Embryonic facial prominence (tissue), 1 donor: ENCODE results near the gene CAMTA1.

ENCODE experiments used
- DNase-seq: peaks from one replicate; pipeline ENCODE4 v3.0.0-alpha.2; 2016; ENCODE audit errors: extremely low spot score

CAMTA1 gene

DNA sequence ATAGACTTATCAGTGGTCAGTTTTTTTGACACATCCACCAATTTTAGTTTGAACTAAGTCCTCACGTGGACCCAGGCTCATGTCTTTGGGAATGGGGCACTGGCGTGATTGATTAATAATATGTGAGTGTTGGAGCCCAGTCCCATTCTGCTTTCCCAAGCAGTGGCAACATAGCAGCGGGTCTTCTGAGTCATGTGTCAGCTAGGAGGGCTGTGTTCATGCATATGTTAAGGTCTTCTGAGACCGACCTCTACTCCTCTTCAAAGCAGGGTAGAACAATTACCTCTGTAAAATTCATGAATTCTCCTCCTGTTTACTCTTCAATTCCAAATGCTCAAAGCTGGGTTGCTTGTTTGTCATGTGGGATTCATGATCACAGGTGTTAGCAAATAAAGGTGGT, 291.3 kb downstream of the CAMTA1 start:
- DNase-seq: no peak

DNA sequence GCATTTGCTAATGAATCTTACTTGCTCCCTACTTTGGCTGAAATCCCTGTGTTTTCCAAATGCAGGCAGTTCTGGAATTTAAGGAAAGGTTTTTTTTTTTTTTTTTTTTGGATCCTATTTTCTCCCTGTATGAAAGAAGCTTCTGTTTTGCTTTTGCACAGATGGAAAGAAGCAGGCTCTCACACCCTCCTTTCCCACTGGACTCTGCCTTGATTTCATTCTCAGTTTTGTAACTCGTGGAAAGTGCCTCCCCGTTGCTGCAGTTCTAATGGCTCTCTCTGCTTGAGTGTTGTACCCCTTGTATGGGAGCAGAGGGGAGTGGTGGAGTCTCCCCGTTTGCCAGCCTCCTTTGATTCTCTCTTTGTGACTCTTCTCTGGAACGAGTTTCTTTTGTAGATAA, 291.9 kb downstream of the CAMTA1 start:
- DNase-seq: no peak

DNA sequence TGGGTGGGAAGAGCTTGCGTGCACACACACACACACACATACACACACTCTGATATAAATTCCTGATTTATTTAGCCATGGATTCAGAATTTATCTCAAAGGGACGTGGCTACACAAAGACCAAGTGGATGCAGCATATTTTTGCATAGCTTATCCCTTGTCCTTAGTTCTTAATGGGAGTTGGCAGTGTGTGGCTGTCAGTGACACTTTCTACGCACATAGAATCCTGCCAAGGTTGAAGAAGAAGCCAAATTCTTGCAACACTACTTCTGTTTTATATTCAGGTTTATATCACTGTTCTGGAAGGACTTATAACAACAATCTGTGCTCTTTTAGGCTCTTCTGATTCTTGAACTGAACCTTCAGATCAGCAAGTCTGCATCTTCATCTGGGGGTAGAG, 292.7 kb downstream of the CAMTA1 start:
- no peak for DNase-seq

DNA sequence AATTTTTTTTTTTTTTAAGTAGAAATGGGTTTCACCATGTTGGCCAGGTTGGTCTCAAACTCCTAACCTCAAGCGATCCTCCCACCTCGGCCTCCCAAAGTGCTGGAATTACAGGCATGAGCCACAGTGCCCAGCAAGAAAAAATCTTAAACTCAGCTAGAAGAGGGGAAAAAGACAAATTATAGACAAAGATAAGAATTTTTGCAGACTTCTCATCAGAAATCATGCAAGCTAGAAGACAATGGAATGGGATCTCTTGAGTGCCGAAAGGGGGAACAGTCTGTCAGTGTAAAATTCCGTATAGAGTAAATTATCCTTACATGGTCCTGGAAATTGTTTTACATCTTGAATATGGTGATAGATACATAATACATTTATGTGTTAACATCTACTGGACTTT, 294.4 kb downstream of the CAMTA1 start:
- no peak for DNase-seq

DNA sequence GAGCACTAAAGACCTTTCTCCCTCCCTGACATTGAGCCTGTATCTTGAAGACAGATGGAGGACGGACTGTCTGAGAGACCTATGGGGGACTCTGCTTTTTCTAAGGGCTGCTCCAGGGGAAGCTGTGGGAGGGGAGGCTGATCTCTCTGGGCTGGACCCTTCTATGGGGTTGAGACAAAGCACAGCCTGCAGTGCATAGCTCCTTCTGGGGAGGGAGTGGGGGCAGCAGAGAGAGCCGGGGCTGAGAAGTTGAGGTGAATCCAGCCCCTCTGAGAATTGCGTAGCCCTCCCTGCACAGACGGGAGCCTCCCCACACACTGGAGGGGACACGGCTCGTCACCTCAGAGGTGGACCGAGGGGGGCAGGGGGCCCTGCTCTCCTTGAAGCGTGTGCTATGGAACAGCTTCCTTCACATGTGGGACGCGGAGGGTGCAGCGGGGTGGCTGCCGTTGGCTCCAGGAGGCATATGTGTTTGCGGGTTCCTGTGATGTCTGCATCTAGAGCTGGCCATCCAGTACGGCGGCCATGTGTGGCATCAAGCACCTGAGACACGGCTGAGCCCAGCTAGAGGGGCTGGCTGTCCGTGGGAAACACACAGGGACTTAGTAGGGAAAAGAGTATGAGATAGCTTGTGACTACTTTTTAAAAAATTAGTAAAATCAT, 299.1 kb downstream of the CAMTA1 start:
- no peak for DNase-seq

DNA sequence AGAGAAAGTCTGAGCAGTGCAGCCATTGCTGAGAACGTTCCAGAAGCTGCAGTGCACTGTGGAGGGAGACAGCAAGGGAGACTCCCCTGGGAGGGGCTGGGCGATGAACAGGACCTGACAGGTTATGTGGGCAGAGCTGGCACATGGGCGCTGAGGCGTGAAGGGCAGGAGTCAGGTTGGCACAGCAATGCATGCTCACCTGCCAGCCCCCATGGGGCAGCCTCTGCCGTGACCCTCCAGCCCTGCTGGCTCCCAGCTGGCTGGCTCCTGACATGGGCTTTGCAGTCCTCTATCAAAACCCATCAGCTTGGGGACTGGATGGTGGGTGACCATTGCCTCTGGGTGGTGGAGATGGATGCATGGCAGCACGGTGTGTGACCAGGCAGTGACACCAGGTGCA, 300.3 kb downstream of the CAMTA1 start:
- no peak for DNase-seq

DNA sequence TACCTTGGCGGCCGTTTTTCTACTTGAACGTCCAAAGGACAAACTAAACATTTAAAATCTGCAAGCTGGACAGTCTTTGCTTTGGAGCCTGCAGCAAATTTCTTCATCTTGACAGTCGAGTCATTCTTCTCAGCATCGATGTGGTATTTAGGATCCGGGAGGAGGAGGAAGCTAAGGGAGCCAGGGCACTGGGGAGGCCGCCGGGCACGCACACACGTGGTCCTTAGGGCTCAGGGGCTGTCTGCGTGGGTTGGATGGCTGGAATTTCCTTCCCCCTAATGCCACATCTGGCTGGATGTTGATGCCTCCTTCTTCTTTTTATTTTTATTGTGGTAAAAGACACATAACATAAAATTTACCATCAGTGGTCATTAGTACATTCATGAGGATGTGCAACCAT, 300.9 kb downstream of the CAMTA1 start:
- DNase-seq: no peak

DNA sequence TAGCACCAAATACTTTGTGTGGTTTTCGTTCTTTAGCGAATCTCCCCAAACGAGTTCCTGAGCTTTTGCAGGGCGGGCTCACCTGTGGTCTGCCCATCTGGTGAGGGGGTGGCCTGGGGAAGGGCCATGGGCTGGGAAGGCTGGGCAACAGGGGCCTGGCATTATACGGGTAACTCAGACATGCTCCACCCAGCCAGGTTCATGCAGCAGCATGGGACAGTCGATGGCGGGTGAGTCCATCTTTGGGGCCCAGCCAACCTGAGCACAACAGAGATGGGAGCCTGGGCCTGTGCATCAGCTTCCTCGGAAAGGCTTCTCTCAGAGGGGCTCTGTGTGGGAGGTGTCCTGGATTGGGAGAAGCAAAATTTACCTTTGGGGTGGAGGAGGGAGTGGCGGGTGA, 302.6 kb downstream of the CAMTA1 start:
- no peak for DNase-seq

DNA sequence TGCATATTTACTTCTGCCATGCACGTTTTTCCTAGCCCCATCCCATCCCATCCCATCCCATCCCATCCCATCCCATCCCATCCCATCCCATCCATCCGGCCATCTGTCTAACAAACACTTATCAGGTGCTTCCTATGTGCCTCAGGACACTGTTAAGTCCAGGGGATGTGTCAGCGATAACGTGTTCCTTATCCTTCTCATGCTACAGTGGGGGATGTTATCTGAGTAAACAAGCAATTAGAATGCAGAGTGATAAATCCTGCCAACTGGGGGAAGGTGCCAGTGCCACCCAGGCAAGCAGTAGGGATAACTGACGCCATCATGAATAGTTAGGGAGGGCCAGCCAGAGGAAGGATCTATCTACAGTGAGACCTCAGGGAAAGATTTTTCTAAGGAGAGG, 304.2 kb downstream of the CAMTA1 start:
- DNase-seq: no peak

DNA sequence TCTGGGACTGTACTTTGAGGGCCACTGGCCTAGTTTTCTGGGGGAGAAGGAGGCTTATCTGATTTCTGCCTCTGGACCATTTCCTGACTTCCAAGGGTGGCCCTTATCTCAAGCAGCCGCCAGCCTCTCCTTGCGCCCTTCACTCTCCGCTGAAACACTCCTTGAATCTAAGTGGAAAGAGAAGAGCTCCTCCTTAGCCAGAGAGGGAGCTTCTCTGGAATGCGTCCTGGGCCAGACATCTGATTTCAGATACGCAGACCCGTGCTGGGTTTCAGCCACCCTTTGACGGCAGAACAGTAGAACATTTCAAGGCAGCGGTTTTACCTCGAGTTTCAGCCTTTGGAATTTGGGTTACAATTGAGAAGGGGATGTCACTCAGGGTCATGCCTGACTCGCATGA, 308.0 kb downstream of the CAMTA1 start:
- no peak for DNase-seq

DNA sequence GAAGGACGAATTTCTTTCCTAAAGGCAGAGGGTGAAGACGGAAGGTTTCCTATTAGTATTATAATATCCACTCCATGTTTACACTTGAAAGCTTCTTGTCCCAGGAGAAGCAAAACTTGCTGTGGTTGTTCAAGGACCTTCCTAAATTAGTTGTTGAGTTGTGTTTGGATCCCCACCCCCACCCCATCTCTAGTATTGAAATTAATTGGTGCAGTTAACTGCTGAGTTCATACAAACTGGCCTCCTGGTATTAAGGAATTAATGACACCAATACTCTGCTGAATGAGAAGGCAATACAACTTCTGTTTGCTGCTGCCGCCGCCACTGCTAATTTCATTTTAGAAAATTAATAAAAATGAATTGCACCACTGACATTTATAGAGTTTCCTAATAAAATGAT, 308.8 kb downstream of the CAMTA1 start:
- DNase-seq: no peak

DNA sequence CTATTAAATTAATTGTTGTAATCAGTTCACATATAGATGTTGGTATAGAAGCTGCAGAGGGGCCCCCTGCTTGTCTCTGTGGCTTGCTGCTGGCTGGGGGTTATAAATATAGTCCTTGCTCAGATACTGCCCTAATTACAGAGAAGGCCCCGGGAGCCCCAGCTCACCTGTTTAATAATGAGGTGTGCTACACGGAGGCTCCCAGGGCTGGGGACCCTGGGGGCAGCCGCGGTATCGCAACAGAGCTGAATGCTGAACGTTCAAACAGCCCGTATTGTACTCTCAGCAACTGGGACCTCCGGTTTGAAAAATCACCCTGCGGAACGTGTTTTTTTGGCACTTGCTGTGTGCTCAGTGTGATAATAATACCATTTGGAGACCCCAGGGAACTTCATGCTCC, 309.3 kb downstream of the CAMTA1 start:
- DNase-seq: no peak

DNA sequence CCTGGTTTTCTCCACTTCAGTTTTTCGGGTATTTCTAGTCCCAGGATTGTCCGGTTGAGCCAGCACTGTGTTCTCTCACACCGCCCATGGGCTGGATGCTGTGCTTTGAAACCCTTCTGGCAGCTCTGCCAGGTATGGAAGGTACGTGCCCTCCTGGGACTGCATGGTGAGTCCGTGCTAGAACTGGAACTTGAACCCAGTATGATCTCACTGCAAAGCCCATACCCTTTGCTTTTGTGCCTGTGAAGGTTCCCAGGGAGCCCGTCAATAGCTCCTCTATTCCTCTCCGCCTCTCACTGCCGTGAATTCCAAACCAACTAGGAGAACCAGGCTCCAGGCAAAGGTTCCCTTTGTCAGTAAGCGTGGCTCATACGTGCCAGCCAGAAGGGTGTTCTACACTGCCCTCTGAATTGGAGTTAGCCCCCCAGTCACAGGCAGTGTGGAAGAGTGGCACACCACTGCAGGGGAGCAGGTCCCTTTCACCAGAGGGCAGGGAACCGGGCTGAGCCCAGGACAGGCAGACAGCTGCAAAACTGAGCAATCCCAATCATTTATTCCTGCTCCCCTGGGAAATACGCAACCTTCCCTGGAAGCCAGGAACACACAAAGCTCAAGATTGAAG, 310.2 kb downstream of the CAMTA1 start:
- no peak for DNase-seq

DNA sequence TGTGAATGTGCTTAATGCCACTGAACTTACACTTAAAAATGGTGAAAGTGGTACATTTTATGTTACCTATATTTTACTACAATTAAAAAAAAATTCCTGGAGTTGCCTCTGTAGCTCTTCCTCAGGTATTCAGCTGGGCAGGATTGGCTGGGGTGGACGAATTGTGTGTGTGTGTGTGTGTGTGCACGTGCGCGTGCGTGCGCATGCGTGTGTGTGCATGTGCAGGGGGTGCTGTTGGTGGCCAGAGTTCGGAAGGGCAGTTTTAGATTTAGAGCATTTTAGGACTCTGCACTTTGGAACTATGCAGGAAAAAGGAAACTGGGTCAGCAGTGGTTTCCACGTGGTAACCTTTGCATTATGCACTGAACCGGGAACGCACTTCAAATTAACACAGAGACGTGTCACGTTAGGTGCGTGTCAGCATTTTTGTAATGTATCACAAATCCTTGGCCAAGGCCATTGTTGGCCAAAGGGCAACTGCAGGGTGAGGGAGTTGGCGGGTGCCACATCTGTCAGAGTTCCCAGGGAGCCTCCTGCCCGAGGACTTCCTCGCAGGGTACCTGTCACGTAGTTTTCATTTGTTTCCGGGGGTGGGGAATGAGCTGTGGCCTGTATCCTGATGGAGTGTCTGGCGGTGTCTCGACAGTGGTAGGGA, 312.8 kb downstream of the CAMTA1 start:
- no peak for DNase-seq

DNA sequence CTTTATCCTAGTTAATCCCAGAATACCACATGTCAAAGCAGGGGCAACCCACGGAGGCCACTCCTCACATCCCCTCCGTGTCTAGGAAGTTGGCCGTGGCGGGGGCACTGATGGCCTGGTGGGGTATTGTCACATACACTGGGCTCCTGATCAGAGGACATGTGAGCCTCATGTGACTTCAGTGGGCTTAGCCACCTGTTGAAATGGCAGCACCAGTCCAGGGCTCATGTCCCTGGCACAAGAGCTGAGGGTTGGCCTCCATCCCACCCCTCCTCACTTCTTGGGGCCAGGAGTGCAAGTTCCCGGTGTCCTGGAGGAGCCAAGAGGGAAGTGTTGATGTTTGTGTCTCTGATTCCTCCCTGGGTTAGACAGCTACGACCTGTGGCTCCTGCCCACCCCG, 313.4 kb downstream of the CAMTA1 start:
- no peak for DNase-seq

DNA sequence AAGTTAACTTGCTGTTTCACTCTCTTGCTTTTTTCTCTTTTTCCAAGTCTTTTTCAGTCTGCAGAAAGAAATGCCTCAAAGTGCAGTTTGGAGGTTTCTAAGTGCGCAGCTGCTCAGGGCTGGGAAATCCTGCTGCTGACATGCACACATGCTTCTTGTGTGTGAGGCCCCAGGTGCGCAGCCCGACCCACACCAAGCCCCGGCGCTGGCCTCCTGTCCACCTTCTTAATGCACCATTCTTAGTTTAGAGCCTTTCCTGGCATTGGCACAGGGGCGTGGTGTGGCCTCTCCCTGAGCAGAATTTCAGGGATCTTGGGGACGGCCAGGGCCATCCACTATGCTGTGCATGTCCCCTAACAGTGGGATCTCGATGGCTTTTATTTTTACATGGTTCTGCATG, 315.2 kb downstream of the CAMTA1 start:
- no peak for DNase-seq

DNA sequence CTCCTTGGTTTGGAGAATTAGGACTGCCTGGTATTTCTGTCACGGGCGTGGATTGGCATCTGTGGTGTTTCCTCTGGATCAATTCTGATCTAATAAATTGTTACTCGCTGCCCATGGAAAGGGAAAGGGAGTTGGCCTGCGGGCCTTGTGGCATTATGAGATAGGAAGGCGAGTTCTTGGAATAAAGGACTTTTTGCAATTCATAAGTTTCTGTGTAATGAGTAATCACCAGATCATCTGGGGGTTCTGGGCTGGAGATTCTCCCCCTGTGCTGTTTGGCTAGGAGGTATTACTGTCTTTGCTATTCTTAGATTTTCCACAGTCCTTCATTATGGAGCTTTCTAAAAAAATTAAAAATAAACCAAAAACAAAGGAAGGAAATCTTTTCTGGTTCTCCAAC, 315.9 kb downstream of the CAMTA1 start:
- no peak for DNase-seq

DNA sequence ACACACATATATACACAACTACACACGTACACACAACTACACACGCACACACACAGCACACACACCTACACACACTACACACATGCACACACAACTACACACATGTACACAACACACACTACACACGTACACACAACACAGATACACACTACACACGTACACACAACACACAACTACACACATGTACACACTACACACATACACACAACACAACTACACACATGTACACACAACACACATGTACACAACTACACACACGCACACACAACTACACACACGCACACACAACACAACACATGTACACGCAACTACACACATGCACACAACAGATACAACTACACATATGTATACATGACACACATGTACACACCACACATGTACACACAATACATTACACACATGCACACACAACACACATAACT, 318.1 kb downstream of the CAMTA1 start:
- no peak for DNase-seq

DNA sequence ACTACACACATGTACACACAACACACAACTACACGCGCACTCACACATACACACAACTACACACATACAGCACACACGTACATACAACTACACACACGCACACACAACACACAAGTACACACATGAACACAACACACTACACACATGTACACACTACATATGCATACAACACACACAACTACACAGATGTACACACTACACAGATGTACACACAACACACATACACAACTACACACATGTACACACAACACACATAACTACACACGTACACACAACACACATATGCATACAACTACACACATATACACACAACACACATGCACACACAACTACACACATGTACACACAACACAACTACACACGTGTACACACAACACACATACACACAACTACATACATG, 318.6 kb downstream of the CAMTA1 start:
- DNase-seq: no peak

DNA sequence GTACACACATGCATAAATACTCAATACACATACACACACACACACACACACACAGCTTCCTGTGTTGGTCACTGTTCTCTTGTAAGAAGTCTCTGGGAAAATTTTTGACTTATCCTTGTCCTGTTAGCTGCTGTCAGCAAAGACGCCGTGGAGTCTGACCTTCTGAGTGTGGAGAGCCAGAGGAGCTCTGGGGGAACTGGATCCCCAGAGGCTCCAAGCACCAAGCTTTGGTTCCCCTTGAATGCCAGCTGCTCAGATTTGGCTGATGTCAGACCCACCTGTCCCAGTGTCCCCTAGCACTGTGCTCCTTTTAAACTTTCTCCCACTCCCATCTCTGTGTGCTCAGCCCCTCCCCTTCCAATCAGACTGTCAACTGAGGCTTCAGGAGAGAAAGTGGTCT, 319.1 kb downstream of the CAMTA1 start:
- DNase-seq: no peak

DNA sequence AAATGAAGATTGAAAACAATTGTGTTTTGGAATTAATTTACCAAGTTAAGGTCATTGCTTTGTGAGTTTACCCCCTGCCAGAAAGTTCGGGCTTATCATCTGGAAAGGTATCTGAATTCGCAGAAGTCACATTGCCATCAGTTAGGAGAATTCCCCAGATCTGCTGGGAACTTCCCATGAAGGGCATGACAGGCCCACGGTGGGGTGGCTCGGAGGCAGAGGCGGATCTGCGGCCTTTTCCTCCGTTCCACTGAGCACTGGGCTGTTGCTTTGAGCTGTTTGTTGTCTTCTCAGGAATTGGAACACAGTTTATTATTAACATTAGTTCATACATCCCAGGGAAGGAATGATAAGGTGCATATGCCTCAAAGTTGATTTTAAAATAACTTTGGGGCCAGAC, 320.0 kb downstream of the CAMTA1 start:
- no peak for DNase-seq

DNA sequence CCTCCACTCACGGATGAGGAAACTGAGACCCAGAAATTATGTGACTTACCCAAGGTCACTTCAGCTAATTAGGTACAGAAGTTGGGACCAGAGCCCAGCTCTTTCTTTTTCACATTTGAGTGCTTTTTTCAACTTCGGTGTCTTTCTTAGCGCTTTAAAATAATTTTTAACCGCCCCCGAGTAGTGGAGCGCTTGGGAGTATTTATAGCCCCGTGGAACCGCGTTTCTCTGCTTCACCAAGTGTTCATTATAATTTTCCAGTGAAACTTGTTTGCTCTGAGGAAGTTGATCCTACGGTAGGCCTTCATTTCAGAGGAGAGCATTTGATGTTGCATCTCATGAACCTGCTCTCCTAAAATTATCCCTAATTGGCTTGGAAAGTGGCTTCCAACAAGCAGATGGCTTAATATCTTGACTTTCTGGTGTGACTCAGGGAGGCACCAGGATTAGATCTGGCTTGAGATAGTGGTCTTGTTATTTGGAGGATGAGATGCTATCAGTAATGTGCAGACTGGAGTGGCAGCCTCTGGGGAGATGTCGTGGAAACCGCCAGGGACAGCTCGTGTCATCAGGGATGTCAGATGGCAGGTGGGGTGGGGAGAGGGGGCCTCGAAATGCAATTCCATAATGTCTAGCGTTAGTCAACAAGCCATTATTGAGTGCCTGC, 321.3 kb downstream of the CAMTA1 start:
- DNase-seq: no peak
